Astrocyte of the hippocampus (primary cell): Measurements from ENCODE around the gene ENPEP.

ENCODE experiments used
- DNase-seq: peaks from one replicate; pipeline ENCODE4 v3.0.0; 2011; ENCODE audit warnings: low read depth, low spot score

ENPEP gene

GRCh38 chr4:110605077-110605476, 129.1 kb downstream of the ENPEP start:
- DNase-seq = no peak

DNA sequence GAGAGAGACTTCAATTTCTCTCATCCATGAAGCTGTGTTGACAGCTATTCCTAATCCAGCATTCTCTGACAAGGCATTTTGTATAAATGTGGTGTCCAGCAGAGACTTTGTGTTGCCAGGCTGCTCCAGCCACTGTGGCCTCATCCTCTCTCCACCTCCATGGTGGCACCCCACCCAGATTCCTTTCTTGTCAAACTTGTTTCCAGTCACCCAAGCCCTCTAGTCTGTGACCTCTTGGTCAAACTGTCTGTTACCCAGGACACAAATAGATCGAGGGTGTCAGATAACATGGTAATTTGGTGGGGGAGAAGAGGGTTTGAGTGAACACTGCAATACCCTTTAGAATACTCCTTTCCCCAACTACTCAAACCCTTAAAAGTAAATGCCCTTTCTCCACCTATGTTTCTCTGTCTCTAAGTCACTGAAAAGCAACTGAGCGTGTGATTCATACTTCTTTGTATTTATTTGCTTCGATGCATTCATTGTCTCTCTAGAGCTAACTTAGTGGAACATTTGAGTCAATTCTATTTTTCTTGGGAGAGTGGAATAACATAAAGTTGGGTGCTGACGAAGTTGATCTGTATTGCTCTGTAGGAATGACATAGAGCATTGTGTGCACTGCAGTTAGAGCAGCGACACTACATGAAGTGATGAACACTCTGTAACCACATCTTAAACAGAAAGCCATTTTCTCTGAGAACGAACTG, 133.2 kb downstream of the ENPEP start:
- no peak for DNase-seq

DNA sequence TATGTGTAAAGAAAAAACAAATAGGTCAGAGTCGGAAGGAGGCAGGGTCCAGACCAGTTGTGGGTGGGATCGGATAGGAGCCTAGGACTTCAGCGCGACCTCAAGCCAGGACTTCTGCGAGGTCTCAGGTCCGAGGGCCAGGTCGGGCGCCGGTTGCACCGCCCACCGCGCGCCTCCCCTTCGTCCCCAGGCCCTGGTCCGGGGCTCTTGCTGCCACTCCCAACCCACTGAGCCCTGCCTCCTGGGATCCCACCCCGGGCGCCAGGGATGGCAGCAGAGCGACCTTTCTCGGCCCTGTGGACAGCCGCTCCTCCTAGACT, 134.6 kb downstream of the ENPEP start:
- no peak for DNase-seq

GRCh38 chr4:110610940-110611831, 135.2 kb downstream of the ENPEP start:
- DNase-seq = no peak

DNA sequence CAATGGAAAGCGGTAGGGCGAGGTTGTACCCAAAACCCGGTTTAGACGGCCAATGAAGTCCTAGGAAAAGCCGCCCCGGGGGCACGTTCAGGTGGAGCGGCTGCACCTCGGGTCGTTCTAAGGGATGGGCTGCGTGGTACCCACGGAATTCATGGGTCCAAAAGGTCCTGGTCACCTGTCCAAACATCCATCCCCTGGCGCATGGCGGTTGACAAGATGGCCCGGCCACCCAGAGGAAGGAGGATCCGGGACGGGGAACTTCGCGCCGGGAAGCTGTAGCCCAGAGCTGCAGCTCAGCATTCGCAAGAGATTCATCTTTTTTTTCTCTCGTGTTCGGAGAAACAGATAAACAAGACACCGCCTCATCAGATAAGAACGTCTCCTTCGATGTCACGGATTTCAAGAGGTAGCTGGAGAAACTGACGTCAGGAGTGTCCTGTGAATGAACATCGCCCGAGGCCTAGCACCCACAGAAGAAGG, 136.1 kb downstream of the ENPEP start:
- no peak for DNase-seq

DNA sequence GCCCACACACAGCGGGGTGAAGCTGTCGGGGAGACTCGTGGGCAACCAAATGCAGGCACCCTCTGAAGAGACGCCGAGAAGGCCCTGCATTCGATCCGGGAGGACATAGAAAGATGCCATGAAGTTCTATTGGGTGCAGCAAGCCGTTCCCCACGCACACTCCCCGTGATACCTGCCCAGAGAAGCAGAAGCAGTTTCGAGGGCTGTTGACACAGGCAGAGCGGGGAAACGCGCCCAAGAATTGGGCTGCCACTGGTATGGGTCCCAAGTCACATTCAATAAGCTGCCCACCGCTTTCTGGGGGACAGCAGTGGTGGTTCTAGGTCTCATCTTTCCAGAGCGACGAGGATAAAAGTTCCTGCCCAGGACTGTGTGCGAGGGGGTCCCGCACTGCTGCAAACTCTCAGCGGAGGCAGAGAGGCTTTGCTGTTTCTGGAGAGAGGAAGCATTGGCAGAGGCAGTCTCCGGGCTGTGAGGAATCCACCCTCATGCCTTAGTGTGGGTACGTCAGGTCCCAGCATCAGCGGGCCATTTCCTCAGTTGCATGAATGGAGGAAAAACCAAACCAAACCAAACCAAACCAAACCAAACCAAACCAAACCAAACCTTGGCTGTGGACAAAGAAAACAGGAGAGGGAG, 136.8 kb downstream of the ENPEP start:
- DNase-seq = no peak

- DNase-seq = no peak
Observed at GRCh38 chr4:110613745-110614144, 137.8 kb downstream of the ENPEP start.

- no peak for DNase-seq
Observed at GRCh38 chr4:110614173-110614963, 138.4 kb downstream of the ENPEP start.
